HG03457 (cell line): Measurements from ENCODE around the gene RNASE1.
"Not testable (repeated sequence)": the region's sequence is repeated elsewhere in the genome, so short reads cannot be mapped to it uniquely, and the experiment has no call there.

Experiments
- ATAC-seq: cut with Tn5 transposase; IDR thresholded peaks from one replicate; pipeline ENCODE4 v1.9.1; 2021; ENCODE audit warnings: moderate number of reproducible peaks; ENCODE audit not compliant: unreplicated experiment

Gene RNASE1

DNA sequence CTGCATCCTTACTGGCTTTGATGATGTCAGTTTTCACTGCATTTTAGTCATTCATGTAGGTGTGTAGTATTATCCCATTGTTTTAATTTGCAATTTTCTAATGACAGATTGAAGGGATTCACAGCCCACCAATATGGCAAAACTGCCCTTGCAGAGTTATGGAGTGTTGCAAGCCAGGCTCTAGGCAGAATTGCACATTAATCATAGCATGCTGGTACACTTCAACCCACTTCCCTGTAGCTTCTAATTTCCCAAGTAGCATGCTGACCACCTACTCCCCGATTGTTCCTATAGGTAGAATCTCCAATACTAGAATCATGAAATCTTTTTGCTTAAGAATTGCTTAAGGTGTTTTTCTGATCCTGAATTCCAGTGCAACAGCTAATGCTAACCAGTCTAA, 26.7 kb downstream of the RNASE1 start:
- ATAC-seq, result no peak

DNA sequence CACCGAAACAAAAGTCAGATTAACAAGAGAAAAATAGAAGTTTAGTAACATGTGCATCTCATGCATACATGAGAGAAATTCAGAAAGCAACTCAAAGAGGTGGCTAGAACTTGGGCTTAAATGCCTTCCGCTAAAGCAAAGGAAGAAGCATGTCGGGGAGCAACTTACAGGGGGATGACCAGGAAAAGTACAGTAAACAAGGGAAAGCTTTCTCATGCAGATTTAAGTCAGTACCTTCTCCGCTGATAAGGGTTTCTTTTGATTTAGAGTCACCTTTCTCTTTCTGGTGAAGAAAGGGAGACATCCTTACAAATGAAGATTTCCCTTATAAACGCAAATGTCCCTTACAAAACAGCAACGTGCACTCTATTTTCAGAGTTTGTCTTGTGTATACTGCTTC, 27.6 kb downstream of the RNASE1 start:
- no peak for ATAC-seq

DNA sequence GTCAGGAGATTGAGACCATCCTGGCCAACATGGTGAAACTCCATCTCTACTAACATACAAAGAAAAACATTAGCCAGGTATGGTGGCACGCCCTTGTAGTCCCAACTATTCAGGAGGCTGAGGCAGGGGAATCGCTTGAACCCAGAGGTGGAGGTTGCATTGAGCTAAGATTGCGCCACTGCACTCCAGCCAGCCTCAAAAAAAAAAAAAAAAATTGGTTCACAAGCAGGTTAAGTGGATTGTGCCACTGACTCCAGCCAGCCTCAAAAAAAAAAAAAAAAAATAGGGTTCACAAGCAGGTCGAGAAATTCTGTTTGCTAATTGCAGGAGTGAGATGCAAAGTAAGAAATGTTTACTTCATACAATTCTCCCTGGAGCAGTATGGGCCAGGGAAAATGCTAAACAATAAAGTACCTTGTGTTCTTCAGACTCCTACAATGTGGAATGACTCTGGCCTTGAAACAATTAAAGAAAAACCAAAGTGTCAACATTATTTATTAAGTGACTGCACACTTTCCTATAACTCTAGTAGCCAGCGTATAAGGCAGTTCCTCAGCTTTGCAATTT, 28.3 kb downstream of the RNASE1 start:
- ATAC-seq, result no peak

DNA sequence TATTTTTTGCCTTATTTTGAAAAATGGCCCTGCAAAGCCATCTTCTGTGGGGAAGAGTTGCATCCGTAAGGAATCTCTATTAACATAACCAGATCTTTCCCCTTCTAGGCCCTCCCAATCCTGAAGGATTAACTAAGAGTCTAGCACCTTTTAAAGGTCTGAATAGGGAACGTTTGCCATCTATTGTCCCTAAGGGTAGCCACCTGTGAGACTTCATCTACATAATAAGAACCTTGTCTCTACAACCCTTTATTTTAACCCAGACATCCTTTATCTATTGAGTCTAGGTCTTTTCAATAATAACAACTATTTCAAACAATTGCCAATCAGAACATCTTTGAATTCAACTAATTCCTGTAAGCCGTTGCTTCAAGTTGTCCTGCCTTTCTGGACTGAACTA, 30.0 kb downstream of the RNASE1 start:
- ATAC-seq, result no peak

DNA sequence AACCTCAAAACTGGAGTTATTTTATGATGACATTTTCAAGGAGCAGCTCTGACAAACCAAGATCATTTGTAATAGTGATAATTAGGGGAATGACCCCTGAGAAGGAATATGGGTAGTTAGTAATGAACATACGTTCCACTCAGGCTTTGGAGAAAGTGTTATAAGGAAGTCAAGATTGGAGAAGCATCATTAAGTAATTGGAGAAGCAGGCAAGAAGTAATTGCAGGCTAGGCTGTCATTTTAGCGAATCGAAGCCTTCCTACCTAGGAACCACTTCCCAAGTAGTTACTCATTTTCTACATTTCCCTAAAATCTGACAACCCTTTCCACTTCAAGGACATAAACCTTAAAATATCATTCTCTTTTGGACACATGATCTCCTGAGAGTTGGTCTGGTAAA, 33.2 kb downstream of the RNASE1 start:
- ATAC-seq, result no peak

DNA sequence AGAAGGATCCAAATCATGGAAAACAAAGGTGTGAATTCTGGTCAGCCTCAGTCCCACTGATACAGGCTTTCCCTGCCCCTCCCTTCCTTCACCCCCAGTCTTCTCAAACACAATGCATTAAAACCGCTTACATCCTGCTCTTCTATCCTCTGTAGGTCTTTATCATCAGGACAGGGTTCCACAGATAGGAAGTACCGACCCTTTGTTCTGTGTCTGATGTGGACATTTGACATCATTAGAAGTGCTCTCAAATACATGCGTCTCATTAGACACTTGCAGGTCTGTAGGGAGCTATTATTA, 34.1 kb downstream of the RNASE1 start:
- no peak for ATAC-seq

DNA sequence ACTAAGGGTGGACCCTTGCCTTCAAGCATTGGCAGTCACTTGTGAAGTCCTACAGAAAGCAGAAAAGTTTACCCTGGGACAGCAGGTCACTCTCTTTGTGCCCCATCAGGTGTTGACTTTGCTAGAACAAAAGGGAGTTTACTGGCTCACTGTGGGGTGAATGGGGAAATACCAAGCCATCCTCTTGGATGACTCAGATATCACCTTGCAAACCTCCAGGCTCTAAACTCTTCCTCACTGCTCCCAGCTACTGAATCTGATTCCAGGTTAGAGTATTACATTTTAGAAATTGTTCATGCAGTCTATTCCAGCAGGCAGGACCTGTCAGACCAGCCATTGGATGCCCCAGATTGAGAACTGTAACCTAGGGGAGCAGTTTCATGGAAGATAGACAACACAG, 41.7 kb downstream of the RNASE1 start:
- ATAC-seq, result no peak

DNA sequence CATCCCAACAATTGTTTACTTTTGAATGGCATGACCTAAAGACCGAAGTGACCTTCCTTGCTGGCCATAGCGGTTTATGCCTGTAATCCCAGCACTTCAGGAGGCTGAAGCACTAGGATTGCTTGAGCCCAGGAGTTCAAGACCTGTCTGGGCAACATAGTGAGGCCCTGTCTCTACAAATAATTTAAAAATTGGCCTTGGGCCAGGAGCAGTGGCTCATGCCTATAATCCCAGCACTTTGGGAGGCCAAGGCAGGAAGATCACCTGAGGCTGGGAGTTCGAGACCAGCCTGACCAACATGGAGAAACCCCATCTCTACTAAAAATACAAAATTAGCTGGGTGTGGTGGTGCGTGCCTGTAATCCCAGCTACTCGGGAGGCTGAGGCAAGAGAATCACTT, 43.2 kb downstream of the RNASE1 start:
- not testable (repeated sequence) for ATAC-seq

DNA sequence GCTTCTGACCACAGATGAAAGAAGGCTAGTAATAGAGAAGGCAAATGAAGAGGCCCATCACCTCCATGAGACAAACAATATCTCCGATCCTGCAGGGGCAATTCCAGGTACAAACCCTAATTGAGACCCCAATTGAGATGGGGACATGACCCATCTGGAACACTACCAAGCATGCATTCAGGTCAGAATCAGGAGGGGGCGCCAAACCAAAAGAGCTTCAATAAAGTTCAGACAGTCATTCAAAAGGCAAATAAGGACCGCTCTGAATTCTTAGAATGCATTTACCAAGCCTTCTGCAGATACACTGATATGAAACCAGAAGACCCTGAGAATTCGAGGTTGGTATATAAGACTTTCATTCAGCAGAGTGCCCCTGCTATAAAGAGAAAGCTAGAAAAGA, 44.7 kb downstream of the RNASE1 start:
- ATAC-seq, result no peak

DNA sequence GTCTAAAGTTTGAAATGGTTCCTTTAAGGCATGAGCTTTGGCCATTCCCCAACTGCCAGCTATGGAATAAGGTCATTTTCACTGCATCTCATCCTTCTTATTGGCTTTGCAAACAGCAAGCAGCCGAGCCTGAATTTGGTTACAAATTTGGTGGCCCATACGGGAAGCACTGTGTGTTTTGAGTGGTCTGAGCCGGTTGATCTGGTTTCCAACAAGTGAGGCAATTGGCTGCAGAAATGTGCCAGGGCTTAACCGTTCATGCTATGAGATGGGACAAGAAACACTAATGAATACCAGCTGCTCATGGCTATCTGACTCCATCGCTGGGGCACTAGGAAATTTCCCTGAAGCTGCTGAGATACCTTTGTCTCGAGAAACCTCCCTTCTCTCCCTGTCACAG, 47.6 kb downstream of the RNASE1 start:
- no peak for ATAC-seq

DNA sequence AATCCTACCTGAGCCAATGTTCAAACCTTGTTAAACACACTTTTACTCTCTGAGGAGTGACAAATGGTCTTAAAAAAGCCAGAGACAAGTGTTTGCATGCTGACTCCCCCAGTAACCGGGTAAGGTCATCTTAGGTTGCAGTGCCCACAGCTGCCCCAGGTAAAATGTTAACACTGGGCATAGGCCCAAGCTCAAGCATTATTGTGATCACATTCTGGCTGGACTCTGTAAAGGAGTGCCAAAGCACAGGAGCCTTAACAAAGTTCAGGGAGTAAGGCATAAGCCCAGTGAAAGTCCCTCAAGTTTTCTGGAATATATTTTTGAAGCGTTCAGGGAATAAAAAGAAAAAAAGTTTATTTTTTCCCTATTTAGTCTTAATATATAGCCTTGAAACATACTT, 48.3 kb downstream of the RNASE1 start:
- ATAC-seq, result no peak

DNA sequence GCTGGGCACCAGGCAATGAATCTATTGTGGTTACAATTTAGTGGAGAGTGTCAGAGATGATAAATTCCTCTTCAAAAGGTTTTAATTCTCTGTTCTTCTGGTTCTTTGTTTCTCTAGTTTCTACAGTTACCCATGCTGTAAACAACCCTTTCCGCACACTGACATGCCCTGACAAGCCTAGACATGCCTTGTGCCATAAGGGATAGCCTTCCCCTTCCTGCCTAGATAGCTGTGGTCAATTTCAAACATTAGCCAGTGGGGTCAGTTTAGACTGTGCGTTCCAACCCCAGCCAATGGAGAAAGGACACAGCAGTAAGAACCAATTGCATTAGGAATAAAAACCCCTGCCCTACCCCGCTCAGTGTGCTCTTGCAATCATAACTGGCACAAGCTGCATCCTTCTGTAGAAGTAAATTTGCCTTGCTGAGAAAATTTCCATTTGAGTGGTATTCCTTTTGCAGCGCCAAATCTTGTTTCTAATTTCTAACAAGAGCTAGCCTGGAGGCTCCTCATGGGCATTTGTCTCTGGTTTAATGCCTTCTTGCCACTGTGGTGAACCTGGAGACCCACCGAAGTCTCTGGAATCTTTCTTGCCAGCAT, 50.6 kb downstream of the RNASE1 start:
- no peak for ATAC-seq
